RWPE2 (cell line): ENCODE results near the gene CIAO2B.
A peak's percentile ranks its signal among the peaks of the same experiment; 100 is the strongest.

Experiments
- ATAC-seq: fragments of 200-7000 bp; cut with Tn5 transposase; 3 replicates; pipeline ENCODE4 v1.9.1; 2021; ENCODE audit warnings: low read depth
- DNase-seq: peaks from one replicate; pipeline ENCODE4 v3.0.0-alpha.2; 2020; ENCODE audit warnings: low spot score
- H3K27ac ChIP-seq: fragments of 450-650 bp; 2 replicates; pipeline ENCODE4 v1.5.1; 2017; ENCODE audit warnings: mild to moderate bottlenecking; ENCODE audit not compliant: poor library complexity, severe bottlenecking
- H3K27me3 ChIP-seq: fragments of 250-450 bp; sonication (Bioruptor Pico); 2 replicates; pipeline ENCODE4 v1.5.1; 2021; ENCODE audit warnings: mild to moderate bottlenecking, moderate library complexity; ENCODE audit not compliant: insufficient read depth, poor library complexity, severe bottlenecking
- H3K36me3 ChIP-seq: fragments of 250-450 bp; sonication (Bioruptor Pico); 2 replicates; pipeline ENCODE4 v1.5.1; 2020; ENCODE audit warnings: low read depth, mild to moderate bottlenecking, moderate library complexity
- H3K4me1 ChIP-seq: fragments of 250-450 bp; sonication (Bioruptor Pico); 2 replicates; pipeline ENCODE4 v1.5.1; 2021; ENCODE audit warnings: mild to moderate bottlenecking, moderate library complexity; ENCODE audit not compliant: insufficient read depth, poor library complexity, severe bottlenecking
- H3K4me3 ChIP-seq: fragments of 250-450 bp; sonication (Bioruptor Pico); 2 replicates; pipeline ENCODE4 v1.5.1; 2021; ENCODE audit warnings: mild to moderate bottlenecking, moderate library complexity; ENCODE audit not compliant: severe bottlenecking
- H3K9me3 ChIP-seq: fragments of 250-450 bp; sonication (Bioruptor Pico); 2 replicates; pipeline ENCODE4 v1.5.1; 2021; ENCODE audit warnings: mild to moderate bottlenecking, moderate library complexity; ENCODE audit not compliant: severe bottlenecking
- CTCF ChIP-seq: fragments of 450-650 bp; IDR thresholded peaks from one replicate; pipeline ENCODE4 v1.5.1; 2017; ENCODE audit warnings: mild to moderate bottlenecking, moderate library complexity; ENCODE audit not compliant: poor library complexity, severe bottlenecking

CIAO2B gene

GRCh38 chr16:66933776-66934137 lies 445 bp downstream of the CIAO2B start:
- peak; percentile 30; the same call in 2 of the 3 replicates for ATAC-seq
- no peak for DNase-seq
- Histone ChIP-seq H3K9me3 (no peaks in the 10 kb centered on the region), H3K4me1 (peaks cover 9% of the 10 kb centered on the region), H3K27ac (peak overlapping the region; percentile 86), H3K36me3 (peaks cover 24% of the 10 kb centered on the region), H3K27me3 (no peaks in the 10 kb centered on the region), H3K4me3 (peak overlapping the region; percentile 96)
- no peak for TF ChIP-seq CTCF

- DNase-seq (no peak), ATAC-seq (no peak)
- Histone ChIP-seq H3K9me3 (no peaks in the 10 kb centered on the region), H3K4me1 (peaks cover 24% of the 10 kb centered on the region), H3K27me3 (no peaks in the 10 kb centered on the region), H3K27ac (no peak overlapping the region), H3K36me3 (peaks cover 9% of the 10 kb centered on the region), H3K4me3 (no peak overlapping the region)
- no peak for TF ChIP-seq CTCF
Observed at GRCh38 chr16:66932076-66932475, 2.1 kb downstream of the CIAO2B start.

GRCh38 chr16:66931665-66932064 lies 2.5 kb downstream of the CIAO2B start:
- ATAC-seq (no peak), DNase-seq (no peak)
- peaks cover 27% of the 10 kb centered on the region for H3K4me1 ChIP-seq
- H3K4me3 ChIP-seq = no peak overlapping the region
- peaks cover 7% of the 10 kb centered on the region for H3K36me3 ChIP-seq
- no peaks in the 10 kb centered on the region for H3K27me3 ChIP-seq
- H3K27ac ChIP-seq = no peak overlapping the region
- no peak for TF ChIP-seq CTCF
- no peaks in the 10 kb centered on the region for H3K9me3 ChIP-seq

GRCh38 chr16:66930189-66930588 lies 4.0 kb downstream of the CIAO2B start:
- no peak overlapping the region for H3K4me3 ChIP-seq
- DNase-seq (no peak), ATAC-seq (peak; percentile 47)
- H3K27ac ChIP-seq = peak overlapping the region; percentile 21
- H3K27me3 ChIP-seq = peaks cover 9% of the 10 kb centered on the region
- H3K36me3 ChIP-seq = peaks cover 7% of the 10 kb centered on the region; the same call in 1 of the 2 replicates
- peaks cover 22% of the 10 kb centered on the region for H3K4me1 ChIP-seq
- no peaks in the 10 kb centered on the region for H3K9me3 ChIP-seq
- no peak for TF ChIP-seq CTCF

GRCh38 chr16:66928702-66929388 lies 5.4 kb downstream of the CIAO2B start:
- Histone ChIP-seq H3K4me1 (peaks cover 22% of the 10 kb centered on the region), H3K27ac (peak overlapping the region; percentile 2), H3K9me3 (no peaks in the 10 kb centered on the region), H3K27me3 (peaks cover 20% of the 10 kb centered on the region), H3K4me3 (no peak overlapping the region), H3K36me3 (peaks cover 7% of the 10 kb centered on the region; the same call in 1 of the 2 replicates)
- DNase-seq (no peak), ATAC-seq (no peak)
- peak; percentile 16 for TF ChIP-seq CTCF
